Stimulated activated CD8-positive, alpha-beta memory T cell treated with anti-CD3 and anti-CD28 coated beads, Interleukin-15, amount 100 ng/mL, for 48 hours (primary cell): ENCODE results near the gene PGAP3.
"Not testable (repeated sequence)": the region's sequence is repeated elsewhere in the genome, so short reads cannot be mapped to it uniquely, and the experiment has no call there.

ENCODE experiments used
- DNase-seq, 2 donors: peaks; one replicate each; pipeline ENCODE4 v3.0.0-alpha.2; 2020; ENCODE audit warnings: low read depth in 2 of 2

PGAP3 gene

GRCh38 chr17:39715375-39716072 lies 27.7 kb upstream of the PGAP3 start:
- DNase-seq: no peak

DNA sequence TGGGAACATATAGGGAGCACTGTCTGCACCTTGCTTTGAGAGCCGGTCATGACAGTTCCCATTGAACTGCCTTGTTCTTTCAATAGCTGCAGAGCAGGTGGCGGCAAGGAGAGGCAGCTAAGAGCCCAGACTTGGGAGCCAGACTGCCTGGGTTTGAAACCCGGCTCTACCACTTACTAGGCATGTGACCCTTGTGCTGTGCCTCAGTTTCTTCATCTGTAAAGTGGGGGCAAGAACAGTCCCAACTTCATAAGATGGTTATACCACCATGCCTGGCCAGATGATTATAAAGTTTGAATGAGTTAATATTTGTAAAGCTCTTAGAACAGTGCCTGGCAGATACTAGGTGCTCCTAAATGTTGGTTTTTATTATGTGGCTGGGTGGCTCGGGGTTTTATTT lies 26.4 kb upstream of the PGAP3 start:
- DNase-seq: no peak

DNA sequence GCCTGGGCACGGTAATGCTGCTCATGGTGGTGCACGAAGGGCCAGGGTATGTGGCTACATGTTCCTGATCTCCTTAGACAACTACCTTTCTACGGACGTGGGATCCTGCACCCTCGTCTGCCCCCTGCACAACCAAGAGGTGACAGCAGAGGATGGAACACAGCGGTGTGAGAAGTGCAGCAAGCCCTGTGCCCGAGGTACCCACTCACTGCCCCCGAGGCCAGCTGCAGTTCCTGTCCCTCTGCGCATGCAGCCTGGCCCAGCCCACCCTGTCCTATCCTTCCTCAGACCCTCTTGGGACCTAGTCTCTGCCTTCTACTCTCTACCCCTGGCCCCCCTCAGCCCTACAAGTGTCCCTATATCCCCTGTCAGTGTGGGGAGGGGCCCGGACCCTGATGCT lies 24.0 kb upstream of the PGAP3 start:
- no peak for DNase-seq

DNA sequence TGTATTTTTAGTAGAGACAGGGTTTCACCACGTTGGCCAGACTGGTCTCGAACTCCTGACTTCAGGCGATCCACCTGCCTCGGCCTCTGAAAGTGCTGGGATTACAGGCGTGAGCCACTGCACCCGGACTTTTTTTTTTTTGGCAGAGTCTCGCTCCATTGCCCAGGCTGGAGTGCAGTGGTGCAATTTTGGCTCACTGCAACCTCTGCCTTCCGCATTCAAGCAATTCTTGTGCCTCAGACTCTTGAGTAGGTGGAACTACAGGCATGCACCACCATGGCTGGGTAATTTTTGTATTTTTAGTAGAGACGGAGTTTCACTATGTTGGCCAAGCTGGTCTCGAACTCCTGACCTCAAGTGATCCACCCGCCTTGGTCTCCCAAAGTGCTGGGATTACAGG lies 23.2 kb upstream of the PGAP3 start:
- DNase-seq: not testable (repeated sequence)

DNA sequence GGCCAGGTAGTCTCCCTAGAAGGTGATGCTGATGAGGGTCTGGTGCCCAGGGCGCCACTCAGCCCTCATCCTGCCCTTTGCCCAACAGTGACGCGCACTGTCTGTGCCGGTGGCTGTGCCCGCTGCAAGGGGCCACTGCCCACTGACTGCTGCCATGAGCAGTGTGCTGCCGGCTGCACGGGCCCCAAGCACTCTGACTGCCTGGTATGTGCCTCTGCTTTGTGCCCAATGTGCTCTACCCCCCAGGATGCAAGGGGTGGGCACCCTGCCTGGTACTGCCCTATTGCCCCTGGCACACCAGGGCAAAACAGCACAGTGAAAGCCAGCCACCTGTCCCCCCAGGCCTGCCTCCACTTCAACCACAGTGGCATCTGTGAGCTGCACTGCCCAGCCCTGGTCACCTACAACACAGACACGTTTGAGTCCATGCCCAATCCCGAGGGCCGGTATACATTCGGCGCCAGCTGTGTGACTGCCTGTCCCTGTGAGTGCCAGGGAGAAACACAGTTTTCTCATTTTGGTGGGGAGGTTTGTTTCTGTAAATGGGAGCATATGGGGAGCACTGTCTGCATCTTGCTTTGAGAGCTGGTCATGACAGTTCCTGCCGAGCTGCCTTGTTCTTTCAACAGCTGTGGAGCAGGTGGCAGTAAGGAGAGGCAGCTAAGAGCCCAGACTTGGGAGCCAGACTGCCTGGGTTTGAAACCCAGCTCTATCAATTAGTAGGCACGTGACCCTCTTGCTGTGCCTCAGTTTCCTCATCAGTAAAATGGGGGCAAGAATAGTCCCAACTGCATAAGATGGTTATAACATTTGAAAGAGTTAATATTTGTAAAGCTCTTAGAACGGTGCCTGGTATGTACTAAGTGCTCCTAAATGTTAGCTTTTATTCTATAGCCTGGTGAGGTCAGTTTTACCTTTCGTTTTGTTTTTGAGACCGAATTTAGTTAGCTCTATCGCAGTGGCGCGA lies 22.4 kb upstream of the PGAP3 start:
- DNase-seq: no peak

DNA sequence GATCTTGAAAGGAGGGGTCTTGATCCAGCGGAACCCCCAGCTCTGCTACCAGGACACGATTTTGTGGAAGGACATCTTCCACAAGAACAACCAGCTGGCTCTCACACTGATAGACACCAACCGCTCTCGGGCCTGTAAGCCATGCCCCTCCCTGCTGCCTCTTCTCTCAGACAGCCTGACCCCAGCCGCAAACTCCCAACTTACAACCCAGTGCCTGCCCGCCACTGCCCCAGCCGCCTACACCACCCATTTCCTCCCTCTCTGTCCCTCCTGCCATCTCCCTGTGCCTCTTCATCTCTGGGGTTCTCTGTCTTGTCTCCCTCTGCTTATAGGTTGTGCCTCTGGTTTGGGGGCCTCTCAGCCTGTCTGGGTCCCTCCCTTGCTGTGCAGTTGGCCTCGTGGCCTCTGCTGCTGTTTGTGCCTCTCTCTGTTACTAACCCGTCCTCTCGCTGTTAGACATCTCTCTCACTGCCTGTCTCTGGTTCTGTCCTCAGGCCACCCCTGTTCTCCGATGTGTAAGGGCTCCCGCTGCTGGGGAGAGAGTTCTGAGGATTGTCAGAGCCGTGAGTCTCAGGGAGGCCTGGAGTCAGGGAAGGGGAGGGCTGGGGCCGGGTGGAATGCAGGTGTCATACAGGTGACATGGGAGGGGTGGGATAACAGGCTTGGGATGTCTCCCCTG lies 21.6 kb upstream of the PGAP3 start:
- DNase-seq: no peak

DNA sequence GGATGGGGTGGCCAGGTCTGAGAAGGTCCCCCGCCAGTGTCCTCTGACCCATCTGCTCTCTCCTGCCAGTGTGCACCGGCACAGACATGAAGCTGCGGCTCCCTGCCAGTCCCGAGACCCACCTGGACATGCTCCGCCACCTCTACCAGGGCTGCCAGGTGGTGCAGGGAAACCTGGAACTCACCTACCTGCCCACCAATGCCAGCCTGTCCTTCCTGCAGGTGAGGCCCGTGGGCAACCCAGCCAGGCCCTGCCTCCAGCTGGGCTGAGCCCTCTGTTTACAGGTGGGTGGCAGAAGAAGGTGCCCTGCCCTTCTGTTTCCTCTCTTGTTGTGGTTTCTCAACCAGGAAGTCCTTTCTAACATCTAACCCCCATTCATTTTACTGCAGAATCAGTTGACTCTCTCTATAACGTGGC lies 19.1 kb upstream of the PGAP3 start:
- DNase-seq: no peak

DNA sequence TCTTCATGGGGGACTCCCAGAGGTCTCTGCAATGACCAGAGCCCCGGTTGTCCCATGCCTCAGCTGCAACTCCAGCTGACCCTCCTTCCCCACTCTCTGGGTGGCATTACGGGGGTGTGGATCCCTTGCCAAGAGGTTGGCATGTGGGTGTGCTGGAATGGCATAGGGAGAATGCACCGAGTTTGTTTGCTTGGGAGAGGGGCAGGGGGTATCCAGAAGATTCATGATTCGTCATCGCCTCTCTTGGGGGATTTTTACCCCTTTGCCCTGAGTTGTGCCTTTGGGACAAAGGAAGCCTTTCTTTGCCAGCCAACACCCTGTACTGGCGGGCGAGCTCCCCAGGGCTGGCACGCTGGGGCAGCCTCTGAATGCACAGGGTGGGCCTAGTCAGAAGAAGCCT lies 18.5 kb upstream of the PGAP3 start:
- no peak for DNase-seq

DNA sequence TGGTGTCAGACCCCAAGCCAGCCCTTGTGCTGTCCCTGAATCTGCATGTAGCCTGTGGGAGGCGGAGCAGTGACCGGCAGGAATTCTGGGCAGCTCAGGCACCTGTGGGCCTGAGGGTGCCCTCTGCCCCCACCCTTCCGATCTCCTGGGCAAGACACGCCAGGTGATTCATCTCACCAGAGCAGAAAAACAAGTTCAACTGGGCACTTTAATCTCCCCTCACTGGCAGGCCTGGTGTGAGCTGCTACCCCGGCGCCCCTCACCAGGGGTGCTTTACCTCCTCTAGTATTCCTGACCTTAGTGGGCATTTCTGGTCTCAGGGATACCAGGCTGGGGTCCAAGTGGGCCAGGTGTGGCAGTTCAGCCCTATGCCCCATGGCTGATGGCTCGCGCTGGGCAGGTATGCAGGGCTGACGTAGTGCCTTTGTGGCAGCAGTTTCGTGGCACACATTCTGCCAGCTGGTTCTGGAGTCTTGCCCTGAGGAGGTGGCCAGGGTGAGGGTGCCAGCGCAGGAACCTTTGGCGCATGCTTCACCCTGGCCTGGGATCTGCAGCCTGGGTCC lies 18.0 kb upstream of the PGAP3 start:
- DNase-seq: no peak

DNA sequence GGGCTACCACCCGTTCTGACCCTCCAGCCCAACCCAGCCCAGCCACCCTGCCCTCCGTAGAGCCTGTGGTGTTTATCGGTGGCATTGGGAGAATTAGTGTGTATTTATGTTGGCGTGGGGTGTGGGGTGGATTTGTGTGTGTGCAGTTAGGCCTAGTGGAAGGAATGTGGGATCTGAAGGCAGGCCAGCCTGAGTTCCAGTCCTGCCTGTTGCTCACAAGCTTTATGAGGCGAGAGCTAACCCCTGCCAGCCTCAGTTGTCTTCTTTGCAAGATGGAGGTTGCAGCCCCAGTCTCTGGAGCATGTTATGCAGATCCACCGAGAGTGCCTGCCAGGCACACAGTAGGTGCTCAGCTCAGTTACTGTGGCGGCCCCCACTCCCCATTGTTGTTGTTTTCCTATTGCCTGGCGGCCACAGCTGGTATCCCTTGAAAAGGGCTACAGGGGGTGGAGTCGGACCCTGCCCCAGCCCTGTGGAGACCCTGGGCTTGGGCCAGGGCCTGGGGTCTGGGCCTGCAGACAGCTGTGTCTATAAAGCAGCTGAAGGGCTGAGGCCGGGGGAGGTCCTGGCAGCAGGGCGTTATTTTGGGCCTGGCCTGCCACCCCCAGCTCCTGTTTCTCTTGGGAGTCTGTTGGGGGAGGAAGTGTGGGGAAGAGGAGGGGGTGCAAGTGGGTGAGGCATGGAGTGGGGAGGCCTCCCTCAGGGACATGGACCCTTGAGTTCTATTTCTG lies 17.1 kb upstream of the PGAP3 start:
- no peak for DNase-seq

- no peak for DNase-seq
Measured at GRCh38 chr17:39703913-39704312, 16.1 kb upstream of the PGAP3 start.

DNA sequence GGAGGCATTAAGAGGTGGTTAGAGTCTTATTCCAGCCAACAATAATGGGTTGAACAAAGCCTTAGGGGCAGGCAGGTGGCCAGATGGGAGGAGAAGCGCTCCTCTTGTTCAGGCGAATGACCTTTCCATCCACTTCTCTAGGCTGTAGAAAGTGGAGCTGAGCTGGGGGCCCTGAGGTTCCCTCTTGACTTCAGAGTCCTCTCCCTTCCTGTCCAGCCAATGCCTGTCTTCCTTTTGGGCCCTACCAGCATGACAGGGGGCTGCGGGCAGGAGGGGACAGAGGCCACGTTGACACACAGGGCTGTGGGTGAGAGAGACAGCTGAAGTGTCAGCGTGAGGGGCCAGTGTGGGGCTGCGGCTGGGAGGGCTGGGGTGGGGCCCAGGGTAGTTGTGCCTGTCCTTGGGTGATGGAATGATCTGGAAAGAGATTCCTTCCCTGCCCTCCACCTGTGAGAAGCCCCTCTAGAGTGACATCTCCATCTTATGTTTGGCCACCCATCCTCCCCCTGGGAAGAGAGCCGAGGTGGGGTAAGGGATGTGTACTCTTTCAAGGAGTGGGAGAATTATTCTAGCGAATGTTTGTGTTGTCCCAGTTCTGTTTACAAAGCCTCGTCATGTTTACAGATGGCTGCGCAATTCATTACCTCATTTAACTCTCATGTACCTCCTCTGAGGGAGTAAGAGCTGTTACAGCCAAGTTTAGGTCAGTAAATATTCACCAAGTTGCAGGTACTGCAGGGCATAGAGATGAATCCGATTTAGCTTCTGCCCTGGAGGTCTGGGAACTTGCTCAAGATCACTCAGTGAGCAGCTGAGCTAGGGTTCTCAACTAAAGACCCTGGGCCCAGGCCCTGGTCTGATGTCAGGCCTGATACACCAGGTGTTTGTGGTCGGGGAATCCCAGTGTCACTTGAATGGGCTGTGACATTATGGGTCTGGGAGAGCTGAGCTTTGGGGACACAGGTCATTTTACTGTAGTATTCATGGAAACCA lies 15.3 kb upstream of the PGAP3 start:
- no peak for DNase-seq

DNA sequence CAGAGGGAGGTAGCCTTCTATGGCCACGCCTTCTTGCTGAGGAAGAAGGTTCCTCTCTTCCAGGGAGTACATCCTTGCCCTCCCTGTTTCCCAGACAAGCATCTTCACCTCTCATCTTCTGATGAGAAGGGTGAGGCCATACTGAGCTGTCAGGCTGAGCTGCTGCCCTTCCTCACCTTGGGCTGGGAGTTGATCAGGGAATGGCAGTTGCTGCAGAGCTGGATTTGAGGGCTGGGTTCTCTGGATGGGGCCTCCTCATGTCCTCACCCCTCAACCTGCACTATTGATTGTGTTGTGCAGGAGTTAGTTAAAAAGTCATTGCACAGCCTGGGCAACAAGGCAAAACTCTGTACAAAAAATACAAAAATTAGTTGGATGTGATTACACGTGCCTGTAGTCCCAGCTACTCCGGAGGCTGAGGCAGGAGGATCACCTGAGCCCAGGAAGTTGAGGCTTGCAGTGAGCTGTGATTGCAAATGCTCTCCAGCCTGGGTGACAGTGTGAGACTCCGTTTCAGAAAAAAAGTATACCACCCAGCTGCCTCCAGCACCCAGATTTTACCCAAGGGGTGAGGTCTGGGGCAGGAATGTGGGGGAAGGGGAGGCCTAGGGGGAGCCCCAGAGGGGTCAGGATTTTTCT lies 14.0 kb upstream of the PGAP3 start:
- DNase-seq: no peak

DNA sequence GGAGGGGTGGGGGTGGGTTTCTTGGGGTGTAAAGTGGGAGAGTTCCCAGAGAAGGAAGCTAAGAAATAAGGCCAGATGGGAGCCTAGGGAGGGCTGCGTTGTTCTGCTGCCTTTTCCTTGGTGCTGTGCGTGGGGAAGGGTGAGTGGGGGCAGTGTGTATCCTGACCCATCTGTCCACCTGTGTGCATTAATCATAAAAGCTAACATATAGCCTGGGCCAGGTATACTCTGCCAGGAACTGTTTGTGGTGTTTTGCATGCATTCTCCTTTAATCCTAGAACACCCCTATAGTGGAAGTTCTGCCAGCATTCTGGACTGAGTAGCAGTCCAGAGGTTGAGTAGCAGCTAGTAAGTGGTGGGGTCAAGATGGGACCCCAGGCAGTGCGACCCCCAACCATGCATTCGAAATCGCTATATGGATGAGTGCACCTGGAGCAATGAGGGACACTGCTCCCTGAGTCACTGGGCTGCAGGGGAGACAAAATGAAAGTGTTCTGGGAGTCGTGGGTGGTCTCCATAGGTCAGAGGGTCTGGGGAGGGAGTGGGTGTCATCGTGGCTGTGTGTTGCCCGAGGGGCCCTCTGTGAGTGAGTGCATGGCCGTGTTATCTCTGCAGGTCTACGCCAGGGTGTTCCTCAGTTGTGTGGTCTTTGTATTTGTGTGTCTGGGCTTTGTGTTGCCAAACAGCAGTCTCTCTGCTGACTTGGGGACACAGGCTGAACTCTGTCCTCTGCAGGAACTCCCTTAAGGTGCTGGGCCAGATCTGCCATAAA lies 13.3 kb upstream of the PGAP3 start:
- no peak for DNase-seq

GRCh38 chr17:39700148-39700987 lies 12.5 kb upstream of the PGAP3 start:
- no peak for DNase-seq

GRCh38 chr17:39699818-39700147 lies 11.9 kb upstream of the PGAP3 start, which contains the start of gene ERBB2:
Gene ERBB2 (plus strand): TSS chr17:39700064. CDS start chr17:39700239, 175 bp downstream.
- DNase-seq: no peak

DNA sequence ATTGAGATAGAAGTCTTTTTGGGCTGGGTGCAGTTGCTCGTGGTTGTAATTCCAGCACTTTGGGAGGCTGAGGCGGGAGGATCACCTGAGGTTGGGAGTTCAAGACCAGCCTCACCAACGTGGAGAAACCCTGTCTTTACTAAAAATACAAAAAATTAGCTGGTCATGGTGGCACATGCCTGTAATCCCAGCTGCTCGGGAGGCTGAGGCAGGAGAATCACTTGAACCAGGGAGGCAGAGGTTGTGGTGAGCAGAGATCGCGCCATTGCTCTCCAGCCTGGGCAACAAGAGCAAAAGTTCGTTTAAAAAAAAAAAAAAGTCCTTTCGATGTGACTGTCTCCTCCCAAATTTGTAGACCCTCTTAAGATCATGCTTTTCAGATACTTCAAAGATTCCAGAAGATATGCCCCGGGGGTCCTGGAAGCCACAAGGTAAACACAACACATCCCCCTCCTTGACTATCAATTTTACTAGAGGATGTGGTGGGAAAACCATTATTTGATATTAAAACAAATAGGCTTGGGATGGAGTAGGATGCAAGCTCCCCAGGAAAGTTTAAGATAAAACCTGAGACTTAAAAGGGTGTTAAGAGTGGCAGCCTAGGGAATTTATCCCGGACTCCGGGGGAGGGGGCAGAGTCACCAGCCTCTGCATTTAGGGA lies 11.4 kb upstream of the PGAP3 start:
- not testable (repeated sequence) for DNase-seq
